GM18520 (cell line): Measurements from ENCODE around the gene EMB.
"Not testable (repeated sequence)": the region's sequence is repeated elsewhere in the genome, so short reads cannot be mapped to it uniquely, and the experiment has no call there.

Experiments
- ATAC-seq: cut with Tn5 transposase; IDR thresholded peaks from one replicate; pipeline ENCODE4 v1.9.1; 2021; ENCODE audit not compliant: unreplicated experiment

EMB gene

DNA sequence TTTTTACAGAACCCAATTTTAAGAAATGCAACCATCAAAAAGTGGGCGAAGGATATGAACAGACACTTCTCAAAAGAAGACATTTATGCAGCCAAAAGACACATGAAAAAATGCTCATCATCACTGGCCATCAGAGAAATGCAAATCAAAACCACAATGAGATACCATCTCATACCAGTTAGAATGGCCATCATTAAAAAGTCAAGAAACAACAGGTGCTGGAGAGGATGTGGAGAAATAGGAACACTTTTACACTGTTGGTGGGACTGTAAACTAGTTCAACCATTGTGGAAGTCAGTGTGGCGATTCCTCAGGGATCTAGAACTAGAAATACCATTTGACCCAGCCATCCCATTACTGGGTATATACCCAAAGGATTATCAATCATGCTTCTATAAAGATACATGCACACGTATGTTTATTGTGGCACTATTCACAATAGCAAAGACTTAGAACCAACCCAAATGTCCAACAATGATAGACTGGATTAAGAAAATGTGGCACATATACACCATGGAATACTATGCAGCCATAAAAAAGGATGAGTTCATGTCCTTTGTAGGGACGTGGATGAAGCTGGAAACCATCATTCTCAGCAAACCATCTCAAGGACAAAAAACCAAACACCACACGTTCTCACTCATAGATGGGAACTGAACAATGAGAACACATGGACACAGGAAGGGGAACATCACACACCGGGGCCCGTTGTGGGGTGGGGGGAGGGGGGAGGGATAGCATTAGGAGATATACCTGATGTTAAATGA, 19.7 kb downstream of the EMB start:
- ATAC-seq, result not testable (repeated sequence)

GRCh38 chr5:50420343-50420935, 20.6 kb downstream of the EMB start:
- ATAC-seq, result no peak

GRCh38 chr5:50419656-50420055, 21.4 kb downstream of the EMB start:
- not testable (repeated sequence) for ATAC-seq

DNA sequence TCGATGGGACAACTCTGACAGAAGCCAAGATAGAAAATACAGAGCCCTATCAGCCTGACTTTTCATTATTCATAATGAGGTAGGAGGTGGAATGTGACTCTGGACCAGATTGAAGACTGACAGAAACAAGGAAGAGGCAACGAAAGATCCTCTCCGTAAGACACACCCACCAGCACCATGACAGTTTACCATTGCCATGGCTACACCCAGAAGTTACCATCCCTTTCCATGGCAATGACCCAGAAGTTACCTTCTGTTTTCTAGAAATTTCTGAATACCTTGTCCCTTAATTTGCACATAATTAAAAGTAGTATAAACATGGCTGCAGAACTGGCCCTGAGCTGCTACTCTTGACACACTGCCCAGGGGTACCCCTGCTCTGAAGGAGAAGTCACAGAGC, 24.5 kb downstream of the EMB start:
- not testable (repeated sequence) for ATAC-seq

DNA sequence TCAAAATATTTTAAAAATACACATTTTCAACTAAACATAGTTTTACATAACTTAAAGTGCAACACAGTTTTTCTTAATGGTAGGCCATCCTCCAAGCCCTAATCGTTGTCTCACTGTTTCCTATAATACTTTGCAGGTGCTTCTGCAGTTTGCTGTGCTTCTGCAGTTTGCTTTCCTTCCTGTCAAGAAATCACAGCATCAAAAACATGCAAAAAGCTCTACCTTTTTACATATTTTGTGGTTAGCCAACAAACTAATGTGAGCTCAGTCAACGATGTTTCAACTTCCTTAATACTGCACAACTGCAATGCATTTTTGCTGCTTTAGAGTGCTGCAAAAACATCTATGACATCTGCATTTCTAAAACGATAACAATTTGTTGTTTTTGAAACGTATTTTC, 25.2 kb downstream of the EMB start:
- peak; percentile 82 for ATAC-seq

- not testable (repeated sequence) for ATAC-seq
Measured at GRCh38 chr5:50410932-50411331, 30.2 kb downstream of the EMB start.

- ATAC-seq, result no peak
Measured at GRCh38 chr5:50406877-50407276, 34.2 kb downstream of the EMB start.

DNA sequence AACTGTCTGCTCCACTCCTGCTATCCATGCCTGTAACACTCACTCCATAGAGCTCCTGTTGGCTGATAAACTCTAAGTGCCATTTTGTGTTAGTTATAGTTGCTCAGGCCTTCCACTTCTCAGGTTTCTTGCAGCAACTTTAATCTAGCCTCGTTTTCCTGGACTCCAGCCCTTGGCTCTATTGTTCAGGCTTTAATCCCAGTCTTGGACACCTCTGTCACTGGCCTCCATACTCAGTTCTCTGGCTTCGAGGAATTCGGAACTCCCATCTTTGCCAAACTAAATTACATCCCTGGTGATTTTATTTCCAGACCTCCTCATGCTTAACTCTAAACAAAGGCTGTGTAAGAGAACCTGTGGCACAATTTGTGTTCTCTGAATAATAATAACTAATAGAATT, 39.8 kb downstream of the EMB start:
- no peak for ATAC-seq

- not testable (repeated sequence) for ATAC-seq
Measured at GRCh38 chr5:50393925-50394609, 47.0 kb downstream of the EMB start.

- not testable (repeated sequence) for ATAC-seq
Measured at GRCh38 chr5:50392289-50392688, 48.8 kb downstream of the EMB start.

GRCh38 chr5:50384381-50384780, 56.7 kb downstream of the EMB start:
- ATAC-seq, result not testable (repeated sequence)

DNA sequence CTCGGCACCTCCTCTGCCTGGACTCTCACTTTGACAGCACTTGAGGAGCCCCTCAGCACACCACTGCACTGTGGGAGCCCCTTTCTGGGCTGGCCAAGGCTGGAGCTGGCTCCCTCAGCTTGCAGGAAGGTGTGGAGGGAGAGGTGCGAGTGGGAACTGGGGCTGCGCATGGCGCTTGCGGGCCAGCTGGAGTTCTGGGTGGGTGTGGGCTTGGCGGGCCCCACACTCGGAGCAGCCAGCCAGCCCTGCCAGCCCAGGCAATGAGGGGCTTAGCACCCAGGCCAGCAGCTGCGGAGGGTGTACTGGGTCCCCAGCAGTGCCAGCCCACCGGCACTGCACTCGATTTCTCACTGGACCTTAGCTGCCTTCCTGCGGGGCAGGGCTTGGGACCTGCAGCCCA, 64.4 kb downstream of the EMB start:
- ATAC-seq, result not testable (repeated sequence)

DNA sequence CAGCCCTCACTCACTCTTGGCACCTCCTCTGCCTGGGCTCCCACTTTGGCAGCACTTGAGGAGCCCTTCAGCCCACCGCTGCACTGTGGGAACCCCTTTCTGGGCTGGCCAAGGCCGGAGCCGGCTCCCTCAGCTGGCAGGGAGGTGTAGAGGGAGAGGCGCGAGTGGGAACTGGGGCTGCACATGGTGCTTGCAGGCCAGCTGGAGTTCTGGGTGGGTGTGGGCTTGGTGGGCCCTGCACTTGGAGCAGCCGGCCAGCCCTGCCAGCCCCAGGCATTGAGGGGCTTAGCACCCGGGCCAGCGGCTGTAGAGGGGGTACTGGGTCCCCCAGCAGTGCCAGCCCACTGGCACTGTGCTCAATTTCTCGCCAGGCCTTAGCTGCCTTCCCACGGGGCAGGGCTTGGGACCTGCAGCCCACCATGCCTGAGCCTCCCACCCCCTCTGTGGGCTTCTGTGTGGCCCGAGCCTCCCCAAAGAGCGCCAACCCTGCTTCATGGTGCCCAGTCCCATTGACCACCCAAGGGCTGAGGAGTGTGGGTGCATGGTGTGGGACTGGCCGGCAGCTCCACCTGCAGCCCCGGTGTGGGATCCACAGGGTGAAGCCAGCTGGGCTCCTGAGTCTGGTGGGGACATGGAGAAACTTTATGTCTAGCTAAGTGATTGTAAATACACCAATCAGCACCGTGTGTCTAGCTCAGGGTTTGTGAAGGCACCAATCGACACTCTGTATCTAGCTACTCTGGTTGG, 71.6 kb downstream of the EMB start:
- ATAC-seq, result not testable (repeated sequence)

DNA sequence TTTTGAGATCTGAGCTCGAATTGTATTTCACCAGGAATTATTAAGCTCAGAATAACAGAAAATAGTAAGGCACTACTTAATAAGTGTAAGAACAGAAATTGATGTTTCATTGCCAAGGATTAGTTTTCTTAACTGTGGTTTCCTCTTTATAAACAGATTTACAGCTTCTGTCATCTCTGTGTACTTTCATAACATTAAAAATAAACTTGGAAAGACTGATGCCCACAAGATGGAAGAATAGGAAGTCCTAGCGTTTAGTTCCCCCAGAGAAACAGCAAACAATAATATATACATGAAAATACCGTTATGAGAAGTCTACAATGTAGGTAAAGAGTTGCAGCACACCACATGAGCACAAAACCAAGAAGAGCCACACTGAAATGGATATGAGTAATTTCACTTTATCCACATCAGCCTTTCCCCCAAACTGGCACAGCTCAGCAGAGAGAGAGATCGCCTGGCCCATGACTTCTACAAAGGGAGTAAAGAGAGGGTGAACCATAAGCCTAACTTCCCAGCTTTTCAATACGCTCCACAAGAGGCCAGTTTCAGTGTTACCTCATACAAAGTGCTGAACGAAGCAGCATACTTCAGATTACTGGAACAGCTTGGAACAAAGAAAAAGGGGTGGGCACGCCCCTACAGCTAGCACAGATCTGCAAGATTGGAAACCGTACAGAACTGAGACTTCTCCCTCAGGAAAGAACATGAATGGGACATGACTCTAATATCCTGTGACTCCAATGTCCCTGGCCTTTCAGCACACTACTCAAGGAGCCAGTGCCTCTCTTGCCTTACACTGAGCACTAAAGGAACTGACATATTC, 75.4 kb downstream of the EMB start:
- no peak for ATAC-seq

DNA sequence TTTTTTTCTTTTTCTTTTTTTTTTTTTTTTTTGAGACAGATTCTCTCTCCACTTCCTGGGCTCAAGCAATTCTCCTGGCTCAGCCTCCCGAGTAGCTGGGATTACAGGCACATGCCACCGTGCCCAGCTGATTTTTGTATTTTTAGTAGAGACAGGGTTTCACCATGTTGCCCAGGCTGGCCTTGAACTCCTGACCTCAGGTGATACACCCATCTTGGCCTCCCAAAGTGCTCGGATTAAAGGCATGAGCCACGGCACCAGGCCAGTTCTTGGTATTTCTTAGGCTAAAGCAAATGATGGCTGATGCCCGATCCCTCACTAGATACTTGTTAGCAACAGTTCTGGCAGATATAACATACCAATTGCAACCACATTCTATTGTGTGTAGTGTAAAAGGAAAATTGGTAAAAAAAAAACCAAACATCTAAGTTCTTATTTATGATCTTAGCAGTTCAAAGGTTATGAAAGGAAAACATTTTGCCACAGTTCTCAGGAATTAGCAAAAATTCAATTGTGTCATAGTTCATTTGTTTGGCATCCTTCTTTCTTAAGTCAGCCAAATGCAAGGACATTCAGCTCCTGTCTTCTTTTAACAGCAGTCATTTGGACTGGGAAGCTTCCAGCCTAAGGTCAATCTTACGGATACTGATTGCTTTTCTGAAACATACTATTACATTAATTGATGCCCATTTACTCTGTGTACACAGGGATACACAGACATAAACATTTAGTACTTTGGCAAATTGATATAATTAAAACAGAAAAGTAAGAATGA, 76.4 kb downstream of the EMB start:
- not testable (repeated sequence) for ATAC-seq

DNA sequence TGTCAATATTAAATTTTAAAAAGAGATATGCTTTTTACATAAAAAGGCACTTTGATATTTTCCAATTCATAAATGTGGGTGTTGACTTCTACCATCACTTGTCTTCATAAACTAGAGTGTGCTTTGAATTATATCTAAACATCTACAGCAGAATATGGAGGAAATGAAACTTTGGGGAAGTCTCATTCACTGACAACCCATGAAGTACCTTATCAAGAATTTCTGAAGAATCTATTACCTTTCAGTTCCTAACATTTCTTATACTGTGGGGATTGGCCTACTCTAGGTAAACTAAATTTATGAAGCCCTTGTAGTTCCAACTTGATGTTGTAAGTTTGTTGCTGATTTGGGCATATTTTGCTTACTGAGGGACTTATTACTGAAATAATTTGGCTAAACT, 81.9 kb downstream of the EMB start:
- no peak for ATAC-seq

- no peak for ATAC-seq
Measured at GRCh38 chr5:50352382-50352781, 88.7 kb downstream of the EMB start.
